Rectal smooth muscle tissue (tissue), 1 donor: ENCODE data around the gene GPATCH8.

Experiments used
- H3K27ac ChIP-seq: one replicate; pipeline ENCODE4 v1.7.0; 2013; ENCODE audit warnings: low read depth, low read length, inconsistent platforms
- H3K27me3 ChIP-seq: one replicate; pipeline ENCODE4 v1.7.0; 2013; ENCODE audit warnings: low read length; ENCODE audit not compliant: control insufficient read depth, insufficient read depth
- H3K36me3 ChIP-seq: one replicate; pipeline ENCODE4 v1.7.0; 2013; ENCODE audit warnings: low read length; ENCODE audit not compliant: control insufficient read depth, insufficient read depth
- H3K4me1 ChIP-seq: one replicate; pipeline ENCODE4 v1.7.0; 2013; ENCODE audit warnings: low read length; ENCODE audit not compliant: control insufficient read depth, insufficient read depth
- H3K4me3 ChIP-seq: one replicate; pipeline ENCODE4 v1.7.0; 2013; ENCODE audit warnings: low read length
- H3K9ac ChIP-seq: one replicate; pipeline ENCODE4 v1.7.0; 2013; ENCODE audit warnings: low read length

The GPATCH8 gene

GRCh38 chr17:44349553-44350070, 153.6 kb downstream of the GPATCH8 start:
- no peak overlapping the region for H3K27ac ChIP-seq
- H3K9ac ChIP-seq, result no peak overlapping the region
- no peak overlapping the region for H3K4me3 ChIP-seq
- no peaks in the 10 kb centered on the region for H3K27me3 ChIP-seq
- H3K36me3 ChIP-seq, result peaks cover 17% of the 10 kb centered on the region
- no peaks in the 10 kb centered on the region for H3K4me1 ChIP-seq

DNA sequence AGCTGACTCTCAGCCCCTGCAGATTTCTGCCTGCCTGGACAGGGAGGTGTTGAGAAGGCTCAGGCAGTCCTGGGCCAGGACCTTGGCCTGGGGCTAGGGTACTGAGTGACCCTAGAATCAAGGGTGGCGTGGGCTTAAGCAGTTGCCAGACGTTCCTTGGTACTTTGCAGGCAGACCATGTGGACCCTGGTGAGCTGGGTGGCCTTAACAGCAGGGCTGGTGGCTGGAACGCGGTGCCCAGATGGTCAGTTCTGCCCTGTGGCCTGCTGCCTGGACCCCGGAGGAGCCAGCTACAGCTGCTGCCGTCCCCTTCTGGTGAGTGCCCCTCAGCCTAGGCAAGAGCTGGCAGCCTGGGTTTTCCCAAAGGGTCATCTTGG, 154.2 kb downstream of the GPATCH8 start:
- Histone ChIP-seq H3K4me1 (peaks cover 3% of the 10 kb centered on the region), H3K9ac (no peak overlapping the region), H3K4me3 (no peak overlapping the region), H3K27ac (no peak overlapping the region), H3K27me3 (no peaks in the 10 kb centered on the region), H3K36me3 (peaks cover 17% of the 10 kb centered on the region)

DNA sequence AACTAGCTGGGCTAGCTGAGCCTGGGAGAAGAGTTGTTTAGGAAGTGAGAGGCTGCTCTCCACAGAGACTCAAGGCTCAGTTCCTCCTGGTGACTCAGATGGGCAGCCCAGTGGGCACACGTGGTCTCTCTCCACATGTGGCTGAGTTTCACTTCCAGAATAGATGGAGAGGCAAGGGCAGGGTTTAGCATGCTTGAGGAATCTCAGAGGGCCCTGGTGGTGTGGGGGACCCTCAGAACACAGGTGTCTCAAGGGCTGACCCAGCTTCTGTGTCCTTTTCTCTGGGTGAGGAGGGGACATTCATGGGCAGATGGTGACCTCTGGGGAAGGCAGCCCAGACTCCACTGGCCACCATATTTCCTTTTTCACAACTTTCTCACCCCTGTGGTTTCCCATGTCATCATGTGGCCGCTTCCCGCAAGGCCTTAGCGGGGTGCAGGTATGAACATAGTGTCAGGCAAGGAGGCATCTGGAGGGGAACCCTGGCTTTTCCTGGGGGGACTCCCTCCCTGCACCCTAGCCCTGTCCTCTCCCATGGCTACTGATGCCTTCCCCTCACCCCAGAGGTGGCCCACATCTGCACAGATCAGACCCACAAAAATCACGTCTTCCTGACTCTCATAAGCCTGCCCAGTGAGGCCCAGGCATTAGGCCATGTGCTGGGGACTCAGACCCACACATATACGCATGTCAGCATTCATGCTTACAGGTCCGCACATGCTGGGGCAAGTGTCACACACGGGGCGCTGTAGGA, 154.8 kb downstream of the GPATCH8 start:
- Histone ChIP-seq H3K4me1 (peaks cover 3% of the 10 kb centered on the region), H3K9ac (no peak overlapping the region), H3K36me3 (peaks cover 17% of the 10 kb centered on the region), H3K27me3 (no peaks in the 10 kb centered on the region), H3K27ac (no peak overlapping the region), H3K4me3 (no peak overlapping the region)
